Cerebellar nuclear complex (tissue), 1 donor: Measurements from ENCODE around the gene DHCR24.

Experiments used
- DNase-seq, 2 experiments: peaks; one replicate each; lab custom pipeline; 2025; lab: John Stamatoyannopoulos, UW

Gene DHCR24

GRCh38 chr1:54816951-54817350, 70.0 kb downstream of the DHCR24 start:
- no peak for DNase-seq

- DNase-seq = no peak
These were observed 70.9 kb downstream of the DHCR24 start for GRCh38 chr1:54816130-54816529.

- no peak for DNase-seq
These were observed 71.7 kb downstream of the DHCR24 start for GRCh38 chr1:54815086-54815876.

- no peak for DNase-seq
These were observed 72.4 kb downstream of the DHCR24 start for GRCh38 chr1:54814571-54814970.

- DNase-seq = no peak
These were observed 72.9 kb downstream of the DHCR24 start for GRCh38 chr1:54814126-54814498.

GRCh38 chr1:54813485-54814125, 73.4 kb downstream of the DHCR24 start:
- DNase-seq = no peak

- DNase-seq = no peak
These were observed 74.1 kb downstream of the DHCR24 start for GRCh38 chr1:54812801-54813484.

- no peak for DNase-seq
These were observed 75.0 kb downstream of the DHCR24 start for GRCh38 chr1:54811739-54812655.

GRCh38 chr1:54811066-54811465, 75.9 kb downstream of the DHCR24 start:
- DNase-seq = no peak

GRCh38 chr1:54810153-54810942, 76.6 kb downstream of the DHCR24 start:
- no peak for DNase-seq

- DNase-seq = no peak
These were observed 77.4 kb downstream of the DHCR24 start for GRCh38 chr1:54809496-54810074.

- no peak for DNase-seq
These were observed 78.4 kb downstream of the DHCR24 start for GRCh38 chr1:54808443-54809207.

GRCh38 chr1:54807756-54808155, 79.2 kb downstream of the DHCR24 start:
- no peak for DNase-seq

GRCh38 chr1:54806931-54807611, 79.9 kb downstream of the DHCR24 start:
- no peak for DNase-seq

- no peak for DNase-seq
These were observed 81.0 kb downstream of the DHCR24 start for GRCh38 chr1:54805981-54806381.

GRCh38 chr1:54805466-54805865, 81.5 kb downstream of the DHCR24 start:
- no peak for DNase-seq

- no peak for DNase-seq
These were observed 82.4 kb downstream of the DHCR24 start for GRCh38 chr1:54804471-54805132.

GRCh38 chr1:54803761-54804470, 83.1 kb downstream of the DHCR24 start:
- no peak for DNase-seq
